HepG2 (cell line): ENCODE measurements around the gene ARG2. TPM values are rescaled to one million over a fixed set of nuclear protein-coding genes. Genes with fewer than 3 reads are reported as not detected.

Source experiments
- AKNA ChIP-seq: sonication (generic); formaldehyde crosslinking; IDR thresholded peaks from 2 replicates; pipeline ENCODE4 v1.4.0; 2020; ENCODE audit warnings: missing genetic modification reagents, borderline replicate concordance
- CBX1 ChIP-seq: IDR thresholded peaks from one replicate; pipeline ENCODE4 v1.6.1; 2016; ENCODE audit warnings: antibody characterized with exemption, low read depth
- E2F5 ChIP-seq: sonication (generic); formaldehyde crosslinking; conservative IDR thresholded peaks from 2 replicates; pipeline ENCODE4 v1.4.0; 2020; ENCODE audit warnings: missing genetic modification reagents
- FOXK1 ChIP-seq: sonication (generic); formaldehyde crosslinking; IDR thresholded peaks from 2 replicates; pipeline ENCODE4 v1.4.0; 2020; ENCODE audit warnings: low read depth, missing genetic modification reagents, borderline replicate concordance
- GPBP1L1 ChIP-seq: sonication (generic); formaldehyde crosslinking; IDR thresholded peaks from 2 replicates; pipeline ENCODE4 v1.5.0; 2020; ENCODE audit warnings: mild to moderate bottlenecking, missing genetic modification reagents
- JUND ChIP-seq: sonication (generic); formaldehyde crosslinking; IDR thresholded peaks from 2 replicates; pipeline ENCODE4 v1.8.0; 2022; ENCODE audit warnings: mild to moderate bottlenecking, missing genetic modification reagents
- MLX ChIP-seq: IDR thresholded peaks from 2 replicates; pipeline ENCODE4 v1.6.1; 2016
- MTA3 ChIP-seq: sonication (generic); formaldehyde crosslinking; IDR thresholded peaks from 2 replicates; pipeline ENCODE4 v1.4.0; 2020; ENCODE audit warnings: missing genetic modification reagents
- NONO ChIP-seq, 2 experiments: fragments of 450-650 bp in 1 of 2; sonication (generic) in 1 of 2; formaldehyde crosslinking in 1 of 2; IDR thresholded peaks in 1 of 2; conservative IDR thresholded peaks in 1 of 2; 2 replicates each; pipeline versions ENCODE4 v1.6.1 to v1.8.0; 2017 to 2022; ENCODE audit warnings: mild to moderate bottlenecking in 1 of 2, missing genetic modification reagents in 1 of 2, moderate library complexity in 1 of 2
- NR0B2 ChIP-seq: sonication (generic); formaldehyde crosslinking; IDR thresholded peaks from 2 replicates; pipeline ENCODE4 v1.4.0; 2020; ENCODE audit warnings: mild to moderate bottlenecking, missing genetic modification reagents
- RFX1 ChIP-seq: fragments of 450-650 bp; IDR thresholded peaks from 2 replicates; pipeline ENCODE4 v1.6.1; 2017
- RFXAP ChIP-seq: sonication (generic); formaldehyde crosslinking; IDR thresholded peaks from 2 replicates; pipeline ENCODE4 v1.4.0; 2020; ENCODE audit warnings: missing genetic modification reagents, borderline replicate concordance
- TBX3 ChIP-seq: fragments of 450-650 bp; IDR thresholded peaks from 2 replicates; pipeline ENCODE4 v1.6.1; 2017; ENCODE audit warnings: antibody characterized with exemption, mild to moderate bottlenecking, inconsistent platforms, borderline replicate concordance
- ZBTB7B ChIP-seq: sonication (generic); formaldehyde crosslinking; IDR thresholded peaks from 2 replicates; pipeline ENCODE4 v1.4.0; 2020; ENCODE audit warnings: missing genetic modification reagents
- ZC3H4 ChIP-seq: sonication (generic); formaldehyde crosslinking; IDR thresholded peaks from 2 replicates; pipeline ENCODE4 v1.4.0; 2020; ENCODE audit warnings: missing genetic modification reagents, borderline replicate concordance
- ZFP41 ChIP-seq: sonication (generic); formaldehyde crosslinking; IDR thresholded peaks from 2 replicates; pipeline ENCODE4 v1.4.0; 2020; ENCODE audit warnings: mild to moderate bottlenecking, missing genetic modification reagents, borderline replicate concordance
- ZNF136 ChIP-seq: sonication (generic); formaldehyde crosslinking; IDR thresholded peaks from 2 replicates; pipeline ENCODE4 v1.8.1; 2022; ENCODE audit warnings: low read depth, mild to moderate bottlenecking, moderate library complexity, missing genetic modification reagents
- ZNF230 ChIP-seq: sonication (generic); formaldehyde crosslinking; IDR thresholded peaks from 2 replicates; pipeline ENCODE4 v1.4.0; 2020; ENCODE audit warnings: mild to moderate bottlenecking, missing genetic modification reagents
- ZNF274 ChIP-seq: sonication (generic); formaldehyde crosslinking; IDR thresholded peaks from 2 replicates; pipeline ENCODE4 v1.5.1; 2020; ENCODE audit warnings: mild to moderate bottlenecking, missing genetic modification reagents
- ZNF3 ChIP-seq: IDR thresholded peaks from 2 replicates; pipeline ENCODE4 v1.7.0; 2017; ENCODE audit warnings: inconsistent platforms
- ZNF337 ChIP-seq: sonication (generic); formaldehyde crosslinking; IDR thresholded peaks from 2 replicates; pipeline ENCODE4 v1.5.1; 2020; ENCODE audit warnings: missing genetic modification reagents, low read depth, mild to moderate bottlenecking, borderline replicate concordance
- ZNF773 ChIP-seq: sonication (generic); formaldehyde crosslinking; IDR thresholded peaks from 2 replicates; pipeline ENCODE4 v1.4.0; 2020; ENCODE audit warnings: missing genetic modification reagents, borderline replicate concordance
- polyA plus RNA-seq, 8 experiments: library from polyadenylated mRNA; depleted of rRNA in 3 of 8; stranded (reverse) in 7 of 8; unstranded in 1 of 8; fragments of >200 nt; fragmentation: Illumina TruSeq in 4 of 8; extraction: Trizol in 4 of 8; gene quantifications; 2 replicates each; pipeline versions ENCODE4 v1.2.1 to v1.2.3, GENCODE V29; 2011 to 2016; ENCODE audit warnings: low read depth in 4 of 8, missing spikeins in 1 of 8, mixed read lengths in 1 of 8; ENCODE audit not compliant: insufficient read depth in 1 of 8
- total RNA-seq, 5 experiments: library from RNA; depleted of rRNA; stranded (reverse); fragments of >200 nt; fragmentation: Illumina TruSeq; extraction: Trizol; gene quantifications; 2 replicates each; pipeline ENCODE4 v1.2.3, GENCODE V29; 2016; ENCODE audit warnings: low read depth in 1 of 5

ARG2 gene
- total and polyA plus RNA-seq, 2 of the 13 experiments (the other 11 are each of a cell fraction or from before 2014, with no cell fraction given): 37.5 to 73.6 TPM

GRCh38 chr14:67674480-67675218, 54.9 kb downstream of the ARG2 start, which contains the start of gene VTI1B (continued):
- TF ChIP-seq NR0B2 (no peak), NONO (IDR thresholded peaks at IDR 0.05) (no peak), NONO (CRISPR knock-in tag; conservative IDR thresholded peaks at IDR 0.05) (peak; percentile 75), E2F5 (CRISPR knock-in tag) (no peak), FOXK1 (peak; percentile 45; the same call in 1 of the 2 replicates), ZNF274 (CRISPR knock-in tag) (peak; percentile 58; the same call in 1 of the 2 replicates), RFXAP (CRISPR knock-in tag) (0 out of 2 replicates have a peak, but pooled peaks have one; percentile 60), MTA3 (CRISPR knock-in tag) (no peak), JUND (CRISPR knock-in tag) (0 out of 2 replicates have a peak, but pooled peaks have one; percentile 32), ZFP41 (CRISPR knock-in tag) (no peak), AKNA (CRISPR knock-in tag) (no peak), ZNF337 (CRISPR knock-in tag) (no peak), ZNF230 (CRISPR knock-in tag) (peak; percentile 61; the same call in 1 of the 2 replicates), MLX (CRISPR knock-in tag) (no peak), ZNF3 (CRISPR knock-in tag) (no peak), ZNF136 (CRISPR knock-in tag) (0 out of 2 replicates have a peak, but pooled peaks have one; percentile 74), CBX1 (no peak), RFX1 (no peak), TBX3 (no peak), ZBTB7B (CRISPR knock-in tag) (no peak; the same call in 1 of the 2 replicates), ZNF773 (CRISPR knock-in tag) (no peak), GPBP1L1 (no peak), ZC3H4 (CRISPR knock-in tag) (no peak; the same call in 1 of the 2 replicates)
